ENCODE data around the gene IQSEC1. TPM values are rescaled to one million over a fixed set of nuclear protein-coding genes. Genes with fewer than 3 reads are reported as not detected.

Gene IQSEC1
- total RNA-seq, 1 experiment from 2014 or later, result 13.3 TPM

- DNase-seq, result no peak
- no peak overlapping the region for H3K27ac Mint-ChIP-seq (ENCODE audit: unreplicated experiment)
- no peak overlapping the region for H3K4me3 Mint-ChIP-seq (ENCODE audit: low read depth, unreplicated experiment)
- CTCF ChIA-PET, result interaction anchor here (0.7 kb wide), 1 partner anchor 515 kb away, joined by 3 read pairs; no protein-coding TSS in a partner anchor
- BruUV-seq (replicated peaks), result no TSS peak
- intact Hi-C loops (cut with micrococcal nuclease; ENCODE audit: unreplicated experiment), result no loop called here
- H3K4me1 Mint-ChIP-seq (ENCODE audit: low read depth, unreplicated experiment), result no peaks in the 10 kb centered on the region
- H3K9me3 Mint-ChIP-seq (ENCODE audit: low read depth, unreplicated experiment), result no peaks in the 10 kb centered on the region
- no peaks in the 10 kb centered on the region for H3K27me3 Mint-ChIP-seq (ENCODE audit: unreplicated experiment)
- H3K36me3 Mint-ChIP-seq (ENCODE audit: insufficient read depth, unreplicated experiment), result peaks cover 14% of the 10 kb centered on the region
- TF ChIP-seq CTCF (IDR thresholded peaks at IDR 0.05; ENCODE audit: unreplicated experiment), result no peak
Observed at GRCh38 chr3:12911881-12912415, 161.3 kb downstream of the IQSEC1 start.

- Mint-ChIP-seq H3K27me3 (ENCODE audit: unreplicated experiment) (no peaks in the 10 kb centered on the region), H3K9me3 (ENCODE audit: low read depth, unreplicated experiment) (no peaks in the 10 kb centered on the region), H3K4me3 (ENCODE audit: low read depth, unreplicated experiment) (no peak overlapping the region), H3K36me3 (ENCODE audit: insufficient read depth, unreplicated experiment) (peaks cover 14% of the 10 kb centered on the region), H3K27ac (ENCODE audit: unreplicated experiment) (no peak overlapping the region), H3K4me1 (ENCODE audit: low read depth, unreplicated experiment) (no peaks in the 10 kb centered on the region)
- intact Hi-C loops (cut with micrococcal nuclease; ENCODE audit: unreplicated experiment), result no loop called here
- no peak for DNase-seq
- TF ChIP-seq CTCF (IDR thresholded peaks at IDR 0.05; ENCODE audit: unreplicated experiment), result no peak
- BruUV-seq (replicated peaks), result no TSS peak
- CTCF ChIA-PET, result no interaction called here
Observed at GRCh38 chr3:12910356-12911099, 162.7 kb downstream of the IQSEC1 start.

- CTCF ChIA-PET, result no interaction called here
- Mint-ChIP-seq H3K4me1 (ENCODE audit: low read depth, unreplicated experiment) (no peaks in the 10 kb centered on the region), H3K27me3 (ENCODE audit: unreplicated experiment) (no peaks in the 10 kb centered on the region), H3K36me3 (ENCODE audit: insufficient read depth, unreplicated experiment) (peaks cover 13% of the 10 kb centered on the region), H3K9me3 (ENCODE audit: low read depth, unreplicated experiment) (no peaks in the 10 kb centered on the region), H3K4me3 (ENCODE audit: low read depth, unreplicated experiment) (no peak overlapping the region), H3K27ac (ENCODE audit: unreplicated experiment) (no peak overlapping the region)
- BruUV-seq (replicated peaks), result no TSS peak
- DNase-seq, result no peak
- TF ChIP-seq CTCF (IDR thresholded peaks at IDR 0.05; ENCODE audit: unreplicated experiment), result no peak
- intact Hi-C loops (cut with micrococcal nuclease; ENCODE audit: unreplicated experiment), result no loop called here
Observed at GRCh38 chr3:12909710-12910109, 163.5 kb downstream of the IQSEC1 start.

GRCh38 chr3:12908859-12909258 is 164.4 kb downstream of the IQSEC1 start:
- Mint-ChIP-seq H3K27me3 (ENCODE audit: unreplicated experiment) (no peaks in the 10 kb centered on the region), H3K36me3 (ENCODE audit: insufficient read depth, unreplicated experiment) (peaks cover 5% of the 10 kb centered on the region), H3K9me3 (ENCODE audit: low read depth, unreplicated experiment) (no peaks in the 10 kb centered on the region), H3K4me3 (ENCODE audit: low read depth, unreplicated experiment) (no peak overlapping the region), H3K27ac (ENCODE audit: unreplicated experiment) (no peak overlapping the region), H3K4me1 (ENCODE audit: low read depth, unreplicated experiment) (no peaks in the 10 kb centered on the region)
- intact Hi-C loops (cut with micrococcal nuclease; ENCODE audit: unreplicated experiment), result no loop called here
- BruUV-seq (replicated peaks), result no TSS peak
- CTCF ChIA-PET, result no interaction called here
- TF ChIP-seq CTCF (IDR thresholded peaks at IDR 0.05; ENCODE audit: unreplicated experiment), result no peak
- no peak for DNase-seq
